HEK293 (cell line): ENCODE data around the gene ELOVL5.

ENCODE experiments used
- HOXA7 ChIP-seq: sonication (generic); formaldehyde crosslinking; IDR thresholded peaks from 2 replicates; pipeline ENCODE4 v1.8.1; 2022; ENCODE audit warnings: missing genetic modification reagents, borderline replicate concordance
- KLF7 ChIP-seq: fragments of 450-650 bp; formaldehyde crosslinking; IDR thresholded peaks from 2 replicates; pipeline ENCODE4 v1.5.1; 2016; ENCODE audit warnings: missing biosample characterization, missing genetic modification characterization, borderline replicate concordance
- MYNN ChIP-seq: fragments of 450-650 bp; formaldehyde crosslinking; IDR thresholded peaks from 2 replicates; pipeline ENCODE4 v1.5.1; 2016; ENCODE audit warnings: missing biosample characterization, missing genetic modification characterization, borderline replicate concordance
- SCRT1 ChIP-seq: fragments of 450-650 bp; formaldehyde crosslinking; IDR thresholded peaks from 2 replicates; pipeline ENCODE4 v1.5.1; 2016; ENCODE audit warnings: missing biosample characterization, missing genetic modification characterization, borderline replicate concordance
- SP7 ChIP-seq: fragments of 450-650 bp; formaldehyde crosslinking; IDR thresholded peaks from 2 replicates; pipeline ENCODE4 v1.5.1; 2016; ENCODE audit warnings: missing biosample characterization, missing genetic modification characterization
- ZBTB1 ChIP-seq: fragments of 450-650 bp; formaldehyde crosslinking; IDR thresholded peaks from 2 replicates; pipeline ENCODE4 v1.5.1; 2016; ENCODE audit warnings: missing biosample characterization, missing genetic modification characterization
- ZBTB48 ChIP-seq: fragments of 450-650 bp; formaldehyde crosslinking; IDR thresholded peaks from 2 replicates; pipeline ENCODE4 v1.5.1; 2016; ENCODE audit warnings: missing biosample characterization, missing genetic modification characterization
- ZFP3 ChIP-seq: fragments of 450-650 bp; formaldehyde crosslinking; IDR thresholded peaks from 2 replicates; pipeline ENCODE4 v1.5.1; 2016; ENCODE audit warnings: low read depth, missing biosample characterization, missing genetic modification characterization
- ZNF10 ChIP-seq: fragments of 450-650 bp; formaldehyde crosslinking; IDR thresholded peaks from 2 replicates; pipeline ENCODE4 v1.5.1; 2017; ENCODE audit warnings: missing biosample characterization, missing genetic modification characterization
- ZNF175 ChIP-seq: fragments of 450-650 bp; formaldehyde crosslinking; IDR thresholded peaks from 2 replicates; pipeline ENCODE4 v1.5.1; 2016; ENCODE audit warnings: missing biosample characterization, missing genetic modification characterization
- ZNF19 ChIP-seq: fragments of 450-650 bp; formaldehyde crosslinking; IDR thresholded peaks from 2 replicates; pipeline ENCODE4; 2016; ENCODE audit warnings: missing biosample characterization, missing genetic modification characterization, low read depth
- ZNF214 ChIP-seq: fragments of 450-650 bp; formaldehyde crosslinking; IDR thresholded peaks from 2 replicates; pipeline ENCODE4 v1.5.1; 2017; ENCODE audit warnings: missing biosample characterization, mild to moderate bottlenecking, missing genetic modification characterization, borderline replicate concordance
- ZNF302 ChIP-seq: fragments of 450-650 bp; formaldehyde crosslinking; IDR thresholded peaks from 2 replicates; pipeline ENCODE4 v1.5.1; 2016; ENCODE audit warnings: missing biosample characterization, missing genetic modification characterization, low read depth
- ZNF335 ChIP-seq: fragments of 450-650 bp; formaldehyde crosslinking; conservative IDR thresholded peaks from 2 replicates; pipeline ENCODE4 v1.5.1; 2016; ENCODE audit warnings: missing biosample characterization, missing genetic modification characterization
- ZNF513 ChIP-seq: fragments of 450-650 bp; IDR thresholded peaks from 2 replicates; pipeline ENCODE4 v1.5.1; 2018; ENCODE audit warnings: missing biosample characterization, missing genetic modification characterization
- ZNF518A ChIP-seq: fragments of 450-650 bp; formaldehyde crosslinking; conservative IDR thresholded peaks from 2 replicates; pipeline ENCODE4 v1.5.1; 2016; ENCODE audit warnings: low read depth, missing biosample characterization, missing genetic modification characterization
- ZNF549 ChIP-seq: fragments of 450-650 bp; IDR thresholded peaks from 2 replicates; pipeline ENCODE4 v1.5.1; 2018; ENCODE audit warnings: missing biosample characterization, missing genetic modification characterization, mild to moderate bottlenecking, inconsistent platforms, moderate library complexity
- ZNF561 ChIP-seq: fragments of 450-650 bp; IDR thresholded peaks from 2 replicates; pipeline ENCODE4 v1.5.1; 2018; ENCODE audit warnings: missing biosample characterization, missing genetic modification characterization, borderline replicate concordance
- ZNF610 ChIP-seq: fragments of 450-650 bp; formaldehyde crosslinking; IDR thresholded peaks from 2 replicates; pipeline ENCODE4 v1.5.1; 2016; ENCODE audit warnings: missing biosample characterization, missing genetic modification characterization, borderline replicate concordance
- ZNF639 ChIP-seq: fragments of 450-650 bp; formaldehyde crosslinking; IDR thresholded peaks from 2 replicates; pipeline ENCODE4 v1.5.1; 2016; ENCODE audit warnings: missing biosample characterization, missing genetic modification characterization
- ZNF660 ChIP-seq: fragments of 450-650 bp; IDR thresholded peaks from 2 replicates; pipeline ENCODE4 v1.5.1; 2018; ENCODE audit warnings: missing biosample characterization, mild to moderate bottlenecking, missing genetic modification characterization
- ZNF707 ChIP-seq: fragments of 450-650 bp; formaldehyde crosslinking; IDR thresholded peaks from 2 replicates; pipeline ENCODE4 v1.5.1; 2016; ENCODE audit warnings: missing biosample characterization, missing genetic modification characterization
- ZNF747 ChIP-seq: fragments of 450-650 bp; formaldehyde crosslinking; IDR thresholded peaks from 2 replicates; pipeline ENCODE4 v1.5.1; 2016; ENCODE audit warnings: missing biosample characterization, missing genetic modification characterization
- ZNF777 ChIP-seq: fragments of 450-650 bp; formaldehyde crosslinking; IDR thresholded peaks from 2 replicates; pipeline ENCODE4 v1.5.1; 2017; ENCODE audit warnings: missing biosample characterization, missing genetic modification characterization, borderline replicate concordance

ELOVL5 gene

GRCh38 chr6:53349209-53349693 lies 501 bp upstream of the ELOVL5 start (continued):
- TF ChIP-seq ZFP3 (tag by site-specific recombination): no peak
- TF ChIP-seq ZNF518A (tag by site-specific recombination): 0 out of 2 replicates have a peak, but pooled peaks have one; percentile 5
- TF ChIP-seq ZNF214: no peak
- no peak for TF ChIP-seq ZBTB48 (tag by site-specific recombination)
- TF ChIP-seq ZNF19 (tag by site-specific recombination): no peak
- TF ChIP-seq ZNF549 (tag by site-specific recombination): no peak
- TF ChIP-seq ZNF10 (tag by site-specific recombination): no peak
- TF ChIP-seq MYNN (tag by site-specific recombination): no peak
- 0 out of 2 replicates have a peak, but pooled peaks have one; percentile 8 for TF ChIP-seq SP7 (tag by site-specific recombination)
- TF ChIP-seq ZNF610 (tag by site-specific recombination): no peak; the same call in 1 of the 2 replicates
- TF ChIP-seq ZNF335 (tag by site-specific recombination): peak; percentile 71
- TF ChIP-seq ZNF747: no peak
- no peak for TF ChIP-seq ZNF175 (tag by site-specific recombination)
- TF ChIP-seq ZNF302 (tag by site-specific recombination): no peak
- TF ChIP-seq ZBTB1 (tag by site-specific recombination): no peak
- no peak for TF ChIP-seq KLF7 (tag by site-specific recombination)
- TF ChIP-seq HOXA7: no peak
- 0 out of 2 replicates have a peak, but pooled peaks have one; percentile 5 for TF ChIP-seq ZNF639 (tag by site-specific recombination)
- TF ChIP-seq ZNF561: no peak
- TF ChIP-seq ZNF707 (tag by site-specific recombination): no peak
- TF ChIP-seq ZNF513 (tag by site-specific recombination): no peak
- no peak for TF ChIP-seq ZNF777
- no peak; the same call in 1 of the 2 replicates for TF ChIP-seq ZNF660 (tag by site-specific recombination)
- no peak for TF ChIP-seq SCRT1 (tag by site-specific recombination)
